Hematopoietic multipotent progenitor cell treated with erythropoietin and hydrocortisone succinate and interleukin-3 and kit ligand, for 15 days (in vitro differentiated cells): ENCODE data around the gene STMND1.

Experiments
- DNase-seq: peaks from one replicate; pipeline ENCODE4 v3.0.0-alpha.2; 2015; ENCODE audit warnings: low spot score

STMND1 gene

GRCh38 chr6:17165383-17165782, 63.5 kb downstream of the STMND1 start:
- no peak for DNase-seq

DNA sequence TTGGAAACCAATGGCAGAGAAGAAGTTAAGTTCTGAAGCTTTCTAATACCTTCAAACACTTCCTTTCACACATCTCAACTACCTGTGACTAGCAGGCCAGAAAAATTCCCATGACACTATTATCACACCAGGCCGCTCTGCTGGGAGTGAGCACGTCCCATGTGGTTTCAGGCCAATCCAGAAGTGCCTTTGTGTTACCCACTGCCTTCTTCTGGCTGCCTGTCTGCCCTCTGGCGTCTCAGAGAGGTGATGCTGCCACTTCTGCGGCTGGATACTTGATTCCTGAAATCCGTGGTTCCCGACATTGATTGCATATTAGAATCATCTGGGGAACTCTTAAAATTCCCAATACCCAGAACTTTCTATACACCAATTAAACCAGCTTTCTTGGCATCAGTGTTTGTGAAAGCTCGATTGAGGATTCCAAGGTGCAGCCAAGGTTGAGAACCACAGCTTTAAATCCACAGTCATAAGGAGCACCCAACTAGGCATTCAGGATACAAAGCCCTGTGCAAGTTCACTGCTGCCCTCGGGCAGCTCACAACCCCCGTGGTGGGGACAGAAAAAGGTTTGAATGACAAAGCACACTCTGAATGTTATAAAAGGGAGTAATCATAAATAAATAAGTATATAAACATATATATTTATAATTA, 65.6 kb downstream of the STMND1 start:
- no peak for DNase-seq

DNA sequence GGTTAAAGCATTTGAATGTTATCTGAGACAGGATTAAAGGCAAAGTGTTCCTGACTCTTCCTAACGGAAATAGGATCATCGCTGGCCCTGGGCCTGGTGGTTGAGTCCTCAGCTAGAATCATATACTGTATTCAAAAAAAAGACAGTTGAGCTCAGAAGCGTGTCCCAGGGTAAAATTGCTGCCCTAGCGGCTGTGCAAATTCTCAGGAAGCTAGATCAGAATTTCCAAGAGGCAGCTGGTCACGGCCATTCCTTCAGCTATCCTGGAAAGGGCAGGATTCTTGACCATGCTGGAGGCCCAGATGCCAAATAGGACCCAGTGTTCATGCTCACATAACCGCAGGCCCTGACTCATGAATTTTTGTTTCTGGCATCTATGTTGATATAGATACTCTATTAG, 67.4 kb downstream of the STMND1 start:
- no peak for DNase-seq

- DNase-seq = no peak
Observed at GRCh38 chr6:17169711-17170110, 67.9 kb downstream of the STMND1 start.

DNA sequence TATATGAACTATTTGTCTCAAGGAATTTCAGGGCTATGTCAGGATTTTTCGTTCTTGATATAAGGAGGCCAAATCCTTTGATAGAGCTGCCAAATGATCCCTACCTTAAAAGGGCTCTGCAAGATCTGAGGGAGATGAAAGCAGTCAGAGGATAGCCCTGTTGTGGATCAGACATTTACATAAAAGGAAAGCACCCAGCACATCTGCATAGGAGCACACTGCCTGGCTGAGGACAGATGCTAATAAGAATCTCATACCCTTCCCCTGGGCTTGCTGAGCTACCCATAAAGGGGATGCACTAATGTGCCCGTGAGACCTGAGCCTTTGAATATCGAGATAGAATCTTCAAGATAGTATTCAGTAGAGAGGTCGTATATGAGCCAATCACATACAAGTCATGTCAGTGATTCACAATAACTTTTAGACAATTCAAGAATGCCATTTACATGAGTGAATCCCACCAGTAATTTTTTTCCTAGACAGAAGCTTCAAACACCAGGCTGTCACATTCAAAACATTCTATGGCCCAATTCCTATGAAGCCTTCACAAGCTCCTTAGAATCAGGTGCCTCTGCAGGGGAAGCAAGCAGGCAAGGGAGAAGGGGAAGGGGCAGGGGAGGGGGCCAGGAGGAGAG, 71.1 kb downstream of the STMND1 start:
- DNase-seq = no peak

DNA sequence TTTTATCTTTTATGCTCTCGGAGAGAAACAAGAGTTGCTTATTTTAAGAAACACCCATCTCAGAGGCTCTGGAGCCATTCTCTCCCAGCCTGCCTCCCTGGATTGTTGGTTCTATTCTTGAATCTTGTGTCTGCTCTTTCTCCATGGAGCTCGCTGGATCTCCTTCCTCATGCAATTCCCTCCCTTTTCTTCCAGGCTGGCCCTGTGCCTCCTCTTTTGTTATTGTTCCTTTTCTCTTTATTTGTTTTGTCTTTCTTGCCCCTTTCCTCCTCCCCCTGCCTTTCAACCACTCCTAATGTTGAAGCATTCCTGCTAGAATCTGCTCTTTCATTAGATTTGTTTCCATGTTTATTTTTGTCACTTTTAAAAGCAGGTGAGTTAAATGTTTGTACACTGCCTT, 76.5 kb downstream of the STMND1 start:
- no peak for DNase-seq

DNA sequence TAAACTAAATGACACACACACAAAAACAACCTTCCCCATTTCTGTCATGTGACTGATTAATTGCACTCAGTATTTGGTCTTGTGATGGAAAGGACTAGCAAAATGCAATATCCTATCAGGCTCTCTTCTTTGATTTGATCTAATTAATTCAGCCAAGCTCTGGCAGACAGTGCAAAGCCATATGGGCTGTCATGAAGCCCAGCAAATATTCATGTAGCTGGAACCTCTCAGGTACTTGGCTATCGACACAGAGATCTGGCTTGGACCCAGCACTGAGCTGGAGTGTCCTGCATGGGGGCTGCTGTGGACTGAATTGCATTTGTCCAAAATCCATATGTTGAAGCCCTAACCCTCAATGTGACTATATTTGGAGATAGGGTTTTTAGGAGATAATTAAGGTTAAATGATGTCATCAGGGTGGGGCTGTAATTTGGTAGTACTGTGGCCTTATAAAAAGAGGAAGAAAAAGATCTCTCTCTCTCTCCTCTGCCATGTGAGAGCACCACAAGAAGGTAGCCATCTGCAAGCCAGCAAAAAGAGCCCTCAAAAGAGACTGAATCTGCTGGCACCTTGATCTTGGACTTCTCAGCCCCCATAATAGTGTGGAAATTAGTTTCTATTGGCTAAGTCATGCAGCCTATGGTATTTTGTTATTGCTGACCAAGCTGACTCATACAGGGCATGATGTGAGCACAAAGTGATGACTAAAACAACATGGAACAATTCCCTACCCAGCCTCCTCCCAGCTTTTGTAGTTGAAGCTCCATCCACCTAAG, 77.1 kb downstream of the STMND1 start:
- DNase-seq = no peak

- DNase-seq = no peak
Observed at GRCh38 chr6:17179530-17180073, 77.8 kb downstream of the STMND1 start.
